Vagina (tissue), 2 donors: ENCODE data around the gene CYB5B. TPM values are rescaled to one million over a fixed set of nuclear protein-coding genes. Genes with fewer than 3 reads are reported as not detected.

Experiments
- DNase-seq, 2 donors: peaks; one replicate each; pipeline ENCODE4 v3.0.0-alpha.2; 2017; ENCODE audit errors: extremely low spot score in 2 of 2
- H3K27ac ChIP-seq: fragments of 200-600 bp; sonication (generic); one replicate; pipeline ENCODE4 v1.5.1; 2019
- H3K27me3 ChIP-seq: fragments of 200-600 bp; sonication (generic); one replicate; pipeline ENCODE4 v1.5.1; 2019
- H3K36me3 ChIP-seq, 2 donors: fragments of 200-600 bp; sonication (generic); one replicate each; pipeline ENCODE4 v1.5.1; 2017 to 2019
- H3K4me1 ChIP-seq: fragments of 200-600 bp; sonication (generic); one replicate; pipeline ENCODE4 v1.5.1; 2019
- H3K4me3 ChIP-seq, 2 donors: fragments of 200-600 bp; sonication (generic); 1 replicate in 1 of 2; 2 replicates in 1 of 2; pipeline ENCODE4 v1.5.1; 2016 to 2019
- H3K9me3 ChIP-seq: fragments of 200-600 bp; sonication (generic); one replicate; pipeline ENCODE4 v1.5.1; 2019
- CTCF ChIP-seq, 3 experiments: fragments of 450-650 bp in 2 of 3; fragments of 200-600 bp in 1 of 3; sonication (generic) in 1 of 3; IDR thresholded peaks; one replicate each; pipeline ENCODE4 v1.5.1; 2017 to 2019; ENCODE audit warnings: antibody characterized with exemption in 3 of 3, mild to moderate bottlenecking in 2 of 3, moderate library complexity in 2 of 3
- POLR2A ChIP-seq, 2 donors: fragments of 450-650 bp; IDR thresholded peaks; one replicate each; pipeline ENCODE4 v1.6.1; 2017; ENCODE audit warnings: antibody characterized with exemption in 2 of 2, mild to moderate bottlenecking in 2 of 2, moderate library complexity in 2 of 2
- POLR2AphosphoS5 ChIP-seq, 2 donors: sonication (generic); formaldehyde crosslinking; IDR thresholded peaks; one replicate each; pipeline ENCODE4 v1.9.0; 2017; ENCODE audit warnings: antibody characterized with exemption in 2 of 2, mild to moderate bottlenecking in 2 of 2, low read depth in 1 of 2; ENCODE audit not compliant: insufficient read depth in 1 of 2
- intact Hi-C: fragments of 100-400 bp; cut with DNase I; formaldehyde crosslinking; loops from one replicate; pipeline ENCODE4 v1.15.1; 2023
- total RNA-seq: library from RNA; depleted of rRNA; stranded (reverse); fragments of >200 nt; gene quantifications from one replicate; pipeline ENCODE4 v1.2.3, GENCODE V29; 2016

Gene CYB5B
- total RNA-seq, 1 donor from 2014 or later: 37.6 TPM

- intact Hi-C loops: no loop called here
- Histone ChIP-seq H3K9me3 (no peaks in the 10 kb centered on the region), H3K27me3 (no peaks in the 10 kb centered on the region), H3K36me3 (no peaks in the 10 kb centered on the region), H3K4me1 (no peaks in the 10 kb centered on the region), H3K27ac (no peak overlapping the region), H3K4me3 (no peak overlapping the region)
- TF ChIP-seq POLR2AphosphoS5 (IDR thresholded peaks at IDR 0.05; ENCODE audit: insufficient read depth in 1 of 2, low read depth in 1 of 2): no peak
- TF ChIP-seq POLR2A (IDR thresholded peaks at IDR 0.05): no peak
- TF ChIP-seq CTCF (IDR thresholded peaks at IDR 0.05): no peak
- DNase-seq: no peak
Observed at GRCh38 chr16:69501956-69502745, 77.7 kb downstream of the CYB5B start.

GRCh38 chr16:69503244-69503643, 78.8 kb downstream of the CYB5B start:
- no peaks in the 10 kb centered on the region for H3K27me3 ChIP-seq
- no peak overlapping the region for H3K4me3 ChIP-seq
- intact Hi-C loops: no loop called here
- no peak for DNase-seq
- H3K4me1 ChIP-seq: no peaks in the 10 kb centered on the region
- no peak overlapping the region for H3K27ac ChIP-seq
- TF ChIP-seq POLR2AphosphoS5 (IDR thresholded peaks at IDR 0.05; ENCODE audit: insufficient read depth in 1 of 2, low read depth in 1 of 2) (peak in 1 of 2 donors; percentile 43), POLR2A (IDR thresholded peaks at IDR 0.05) (no peak), CTCF (IDR thresholded peaks at IDR 0.05) (no peak)
- no peaks in the 10 kb centered on the region for H3K36me3 ChIP-seq
- no peaks in the 10 kb centered on the region for H3K9me3 ChIP-seq

- intact Hi-C loops: no loop called here
- H3K4me3 ChIP-seq: no peak overlapping the region
- H3K27ac ChIP-seq: no peak overlapping the region
- no peaks in the 10 kb centered on the region for H3K27me3 ChIP-seq
- no peaks in the 10 kb centered on the region for H3K36me3 ChIP-seq
- TF ChIP-seq POLR2AphosphoS5 (IDR thresholded peaks at IDR 0.05; ENCODE audit: insufficient read depth in 1 of 2, low read depth in 1 of 2) (no peak), POLR2A (IDR thresholded peaks at IDR 0.05) (no peak), CTCF (IDR thresholded peaks at IDR 0.05) (no peak)
- H3K9me3 ChIP-seq: no peaks in the 10 kb centered on the region
- no peaks in the 10 kb centered on the region for H3K4me1 ChIP-seq
- DNase-seq: no peak
Observed at GRCh38 chr16:69508033-69508755, 83.8 kb downstream of the CYB5B start.

GRCh38 chr16:69509125-69509524, 84.7 kb downstream of the CYB5B start:
- no peak for DNase-seq
- intact Hi-C loops: no loop called here
- H3K36me3 ChIP-seq: no peaks in the 10 kb centered on the region
- H3K4me1 ChIP-seq: peaks cover 6% of the 10 kb centered on the region
- H3K27me3 ChIP-seq: no peaks in the 10 kb centered on the region
- no peak overlapping the region for H3K4me3 ChIP-seq
- H3K9me3 ChIP-seq: no peaks in the 10 kb centered on the region
- TF ChIP-seq CTCF (IDR thresholded peaks at IDR 0.05) (no peak), POLR2A (IDR thresholded peaks at IDR 0.05) (no peak), POLR2AphosphoS5 (IDR thresholded peaks at IDR 0.05; ENCODE audit: insufficient read depth in 1 of 2, low read depth in 1 of 2) (no peak)
- no peak overlapping the region for H3K27ac ChIP-seq

GRCh38 chr16:69511651-69512050, 87.2 kb downstream of the CYB5B start:
- Histone ChIP-seq H3K4me3 (no peak overlapping the region), H3K36me3 (no peaks in the 10 kb centered on the region), H3K9me3 (no peaks in the 10 kb centered on the region), H3K27ac (no peak overlapping the region), H3K27me3 (no peaks in the 10 kb centered on the region), H3K4me1 (peaks cover 8% of the 10 kb centered on the region)
- no peak for TF ChIP-seq CTCF (IDR thresholded peaks at IDR 0.05)
- no peak for TF ChIP-seq POLR2AphosphoS5 (IDR thresholded peaks at IDR 0.05; ENCODE audit: insufficient read depth in 1 of 2, low read depth in 1 of 2)
- intact Hi-C loops: no loop called here
- DNase-seq: no peak
